PC-9 (cell line): ENCODE results near the gene CNIH3.

ENCODE experiments used
- EZH2 ChIP-seq: fragments of 200-600 bp; sonication (generic); IDR thresholded peaks from 2 replicates; pipeline ENCODE4 v1.8.0; 2017; ENCODE audit warnings: antibody characterized with exemption, low read depth
- TF ChIP-seq, protein P1 (sequence below): fragments of 200-600 bp; sonication (generic); conservative IDR thresholded peaks from 2 replicates; pipeline ENCODE4 v1.6.1; 2017; ENCODE audit warnings: mixed run types, antibody characterized with exemption, mild to moderate bottlenecking, moderate library complexity

DNA sequence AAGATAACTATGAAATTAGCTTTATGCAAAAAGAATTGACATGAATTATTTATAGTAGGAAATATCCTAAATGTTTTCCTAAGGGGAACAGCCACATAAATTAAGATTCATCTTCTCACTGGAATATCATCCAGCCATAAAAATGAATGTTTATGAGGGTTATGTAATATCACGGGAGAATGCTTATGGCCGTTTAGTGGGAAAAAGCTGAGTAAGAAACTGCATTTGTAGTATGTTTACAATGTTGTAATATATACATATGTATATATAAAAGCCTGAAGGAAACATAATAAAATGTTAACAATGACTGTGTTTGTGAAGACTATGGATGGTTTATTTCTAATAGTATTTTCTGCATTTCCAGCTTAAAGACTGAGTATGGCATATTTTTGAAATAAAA lies 161.1 kb downstream of the CNIH3 start:
- TF ChIP-seq, protein P1, sequence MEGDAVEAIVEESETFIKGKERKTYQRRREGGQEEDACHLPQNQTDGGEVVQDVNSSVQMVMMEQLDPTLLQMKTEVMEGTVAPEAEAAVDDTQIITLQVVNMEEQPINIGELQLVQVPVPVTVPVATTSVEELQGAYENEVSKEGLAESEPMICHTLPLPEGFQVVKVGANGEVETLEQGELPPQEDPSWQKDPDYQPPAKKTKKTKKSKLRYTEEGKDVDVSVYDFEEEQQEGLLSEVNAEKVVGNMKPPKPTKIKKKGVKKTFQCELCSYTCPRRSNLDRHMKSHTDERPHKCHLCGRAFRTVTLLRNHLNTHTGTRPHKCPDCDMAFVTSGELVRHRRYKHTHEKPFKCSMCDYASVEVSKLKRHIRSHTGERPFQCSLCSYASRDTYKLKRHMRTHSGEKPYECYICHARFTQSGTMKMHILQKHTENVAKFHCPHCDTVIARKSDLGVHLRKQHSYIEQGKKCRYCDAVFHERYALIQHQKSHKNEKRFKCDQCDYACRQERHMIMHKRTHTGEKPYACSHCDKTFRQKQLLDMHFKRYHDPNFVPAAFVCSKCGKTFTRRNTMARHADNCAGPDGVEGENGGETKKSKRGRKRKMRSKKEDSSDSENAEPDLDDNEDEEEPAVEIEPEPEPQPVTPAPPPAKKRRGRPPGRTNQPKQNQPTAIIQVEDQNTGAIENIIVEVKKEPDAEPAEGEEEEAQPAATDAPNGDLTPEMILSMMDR = no peak
- TF ChIP-seq EZH2 = no peak
